HEK293 (cell line): ENCODE data around the gene HOXA6.
A peak's percentile ranks its signal among the peaks of the same experiment; 100 is the strongest.

Experiments
- TRIM28 ChIP-seq: IDR thresholded peaks from 2 replicates; pipeline ENCODE4 v1.6.1; 2011; ENCODE audit warnings: low read length, control low read depth, borderline replicate concordance
- ZFP3 ChIP-seq: fragments of 450-650 bp; formaldehyde crosslinking; IDR thresholded peaks from 2 replicates; pipeline ENCODE4 v1.5.1; 2016; ENCODE audit warnings: low read depth, missing biosample characterization, missing genetic modification characterization
- ZFP37 ChIP-seq: fragments of 450-650 bp; formaldehyde crosslinking; IDR thresholded peaks from 2 replicates; pipeline ENCODE4 v1.5.1; 2016; ENCODE audit warnings: missing biosample characterization, missing genetic modification characterization
- ZNF184 ChIP-seq: fragments of 450-650 bp; IDR thresholded peaks from 2 replicates; pipeline ENCODE4 v1.5.1; 2018; ENCODE audit warnings: missing biosample characterization, mild to moderate bottlenecking, missing genetic modification characterization
- ZNF24 ChIP-seq: fragments of 450-650 bp; formaldehyde crosslinking; IDR thresholded peaks from 2 replicates; pipeline ENCODE4 v1.5.1; 2016; ENCODE audit warnings: missing biosample characterization, missing genetic modification characterization
- ZNF324 ChIP-seq: fragments of 450-650 bp; formaldehyde crosslinking; IDR thresholded peaks from 2 replicates; pipeline ENCODE4 v1.5.1; 2016; ENCODE audit warnings: missing biosample characterization, missing genetic modification characterization
- ZNF335 ChIP-seq: fragments of 450-650 bp; formaldehyde crosslinking; conservative IDR thresholded peaks from 2 replicates; pipeline ENCODE4 v1.5.1; 2016; ENCODE audit warnings: missing biosample characterization, missing genetic modification characterization
- ZNF785 ChIP-seq: fragments of 450-650 bp; formaldehyde crosslinking; IDR thresholded peaks from 2 replicates; pipeline ENCODE4 v1.5.1; 2016; ENCODE audit warnings: missing biosample characterization, missing genetic modification characterization
- TF ChIP-seq, protein P1 (sequence below): fragments of 450-650 bp; formaldehyde crosslinking; IDR thresholded peaks from 2 replicates; pipeline ENCODE4; 2016; ENCODE audit warnings: missing biosample characterization, missing genetic modification characterization
- TF ChIP-seq, protein P2 (sequence below): fragments of 450-650 bp; formaldehyde crosslinking; IDR thresholded peaks from 2 replicates; pipeline ENCODE4 v1.5.1; 2016; ENCODE audit warnings: missing biosample characterization, missing genetic modification characterization, low read depth
- TF ChIP-seq, protein P3 (sequence below): fragments of 450-650 bp; formaldehyde crosslinking; IDR thresholded peaks from 2 replicates; pipeline ENCODE4 v1.5.1; 2016; ENCODE audit warnings: missing biosample characterization, missing genetic modification characterization
- TF ChIP-seq, protein P4 (sequence below): fragments of 450-650 bp; formaldehyde crosslinking; IDR thresholded peaks from 2 replicates; pipeline ENCODE4 v1.5.1; 2016; ENCODE audit warnings: missing biosample characterization, missing genetic modification characterization, low read depth

DNA sequence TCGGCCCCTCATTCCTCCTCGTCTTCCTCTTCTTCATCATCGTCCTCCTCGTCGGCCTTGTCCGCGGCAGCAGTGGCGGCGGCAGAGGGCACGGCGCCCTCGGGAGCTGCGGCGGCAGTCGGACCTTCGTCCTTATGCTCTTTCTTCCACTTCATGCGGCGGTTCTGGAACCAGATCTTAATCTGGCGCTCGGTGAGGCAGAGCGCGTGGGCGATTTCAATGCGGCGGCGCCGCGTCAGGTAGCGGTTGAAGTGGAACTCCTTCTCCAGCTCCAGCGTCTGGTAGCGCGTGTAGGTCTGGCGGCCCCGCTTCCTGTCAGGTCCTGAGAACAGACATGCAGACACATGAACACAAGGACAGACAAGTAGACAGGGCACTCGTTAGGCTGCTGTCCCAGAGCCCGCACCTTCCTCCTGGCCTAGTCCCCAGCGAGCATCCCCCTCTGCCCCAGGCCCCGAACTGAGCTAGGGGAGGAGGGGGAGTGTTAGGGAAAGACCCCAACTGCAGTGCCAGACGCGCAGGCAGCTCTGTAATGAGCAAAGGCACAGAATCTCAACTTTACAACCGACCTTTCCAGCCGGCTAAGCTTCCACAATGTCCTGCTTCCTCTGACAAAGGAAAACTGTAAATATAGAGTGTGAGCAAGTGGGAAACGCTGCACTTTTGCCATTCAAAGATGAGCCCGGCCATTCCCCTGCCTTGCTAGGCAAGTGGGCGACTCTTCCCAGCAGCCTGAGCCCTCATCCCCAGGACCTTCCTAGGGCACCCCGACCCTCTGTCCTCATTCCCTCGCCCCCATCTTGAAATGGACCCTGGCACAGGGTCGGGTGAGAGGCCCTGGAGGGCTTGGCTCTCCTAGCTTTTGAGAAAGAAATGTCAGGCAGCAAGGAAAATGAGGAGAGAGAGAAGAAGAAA lies 7.6 kb upstream of the HOXA6 start:
- TF ChIP-seq, protein P1, sequence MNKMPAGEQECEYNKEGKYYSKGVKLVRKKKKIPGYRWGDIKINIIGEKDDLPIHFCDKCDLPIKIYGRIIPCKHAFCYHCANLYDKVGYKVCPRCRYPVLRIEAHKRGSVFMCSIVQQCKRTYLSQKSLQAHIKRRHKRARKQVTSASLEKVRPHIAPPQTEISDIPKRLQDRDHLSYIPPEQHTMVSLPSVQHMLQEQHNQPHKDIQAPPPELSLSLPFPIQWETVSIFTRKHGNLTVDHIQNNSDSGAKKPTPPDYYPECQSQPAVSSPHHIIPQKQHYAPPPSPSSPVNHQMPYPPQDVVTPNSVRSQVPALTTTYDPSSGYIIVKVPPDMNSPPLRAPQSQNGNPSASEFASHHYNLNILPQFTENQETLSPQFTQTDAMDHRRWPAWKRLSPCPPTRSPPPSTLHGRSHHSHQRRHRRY (tag by site-specific recombination) = no peak
- TF ChIP-seq, protein P2, sequence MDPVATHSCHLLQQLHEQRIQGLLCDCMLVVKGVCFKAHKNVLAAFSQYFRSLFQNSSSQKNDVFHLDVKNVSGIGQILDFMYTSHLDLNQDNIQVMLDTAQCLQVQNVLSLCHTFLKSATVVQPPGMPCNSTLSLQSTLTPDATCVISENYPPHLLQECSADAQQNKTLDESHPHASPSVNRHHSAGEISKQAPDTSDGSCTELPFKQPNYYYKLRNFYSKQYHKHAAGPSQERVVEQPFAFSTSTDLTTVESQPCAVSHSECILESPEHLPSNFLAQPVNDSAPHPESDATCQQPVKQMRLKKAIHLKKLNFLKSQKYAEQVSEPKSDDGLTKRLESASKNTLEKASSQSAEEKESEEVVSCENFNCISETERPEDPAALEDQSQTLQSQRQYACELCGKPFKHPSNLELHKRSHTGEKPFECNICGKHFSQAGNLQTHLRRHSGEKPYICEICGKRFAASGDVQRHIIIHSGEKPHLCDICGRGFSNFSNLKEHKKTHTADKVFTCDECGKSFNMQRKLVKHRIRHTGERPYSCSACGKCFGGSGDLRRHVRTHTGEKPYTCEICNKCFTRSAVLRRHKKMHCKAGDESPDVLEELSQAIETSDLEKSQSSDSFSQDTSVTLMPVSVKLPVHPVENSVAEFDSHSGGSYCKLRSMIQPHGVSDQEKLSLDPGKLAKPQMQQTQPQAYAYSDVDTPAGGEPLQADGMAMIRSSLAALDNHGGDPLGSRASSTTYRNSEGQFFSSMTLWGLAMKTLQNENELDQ (tag by site-specific recombination) = no peak
- TF ChIP-seq ZFP37 (tag by site-specific recombination) = no peak
- TF ChIP-seq, protein P3, sequence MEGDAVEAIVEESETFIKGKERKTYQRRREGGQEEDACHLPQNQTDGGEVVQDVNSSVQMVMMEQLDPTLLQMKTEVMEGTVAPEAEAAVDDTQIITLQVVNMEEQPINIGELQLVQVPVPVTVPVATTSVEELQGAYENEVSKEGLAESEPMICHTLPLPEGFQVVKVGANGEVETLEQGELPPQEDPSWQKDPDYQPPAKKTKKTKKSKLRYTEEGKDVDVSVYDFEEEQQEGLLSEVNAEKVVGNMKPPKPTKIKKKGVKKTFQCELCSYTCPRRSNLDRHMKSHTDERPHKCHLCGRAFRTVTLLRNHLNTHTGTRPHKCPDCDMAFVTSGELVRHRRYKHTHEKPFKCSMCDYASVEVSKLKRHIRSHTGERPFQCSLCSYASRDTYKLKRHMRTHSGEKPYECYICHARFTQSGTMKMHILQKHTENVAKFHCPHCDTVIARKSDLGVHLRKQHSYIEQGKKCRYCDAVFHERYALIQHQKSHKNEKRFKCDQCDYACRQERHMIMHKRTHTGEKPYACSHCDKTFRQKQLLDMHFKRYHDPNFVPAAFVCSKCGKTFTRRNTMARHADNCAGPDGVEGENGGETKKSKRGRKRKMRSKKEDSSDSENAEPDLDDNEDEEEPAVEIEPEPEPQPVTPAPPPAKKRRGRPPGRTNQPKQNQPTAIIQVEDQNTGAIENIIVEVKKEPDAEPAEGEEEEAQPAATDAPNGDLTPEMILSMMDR = no peak
- no peak for TF ChIP-seq ZNF24 (tag by site-specific recombination)
- no peak for TF ChIP-seq ZNF184 (tag by site-specific recombination)
- TF ChIP-seq ZNF335 (tag by site-specific recombination) = peak; percentile 80
- no peak for TF ChIP-seq TRIM28
- no peak for TF ChIP-seq ZNF785 (tag by site-specific recombination)
- no peak for TF ChIP-seq ZNF324
- no peak for TF ChIP-seq ZFP3 (tag by site-specific recombination)
- TF ChIP-seq, protein P4, sequence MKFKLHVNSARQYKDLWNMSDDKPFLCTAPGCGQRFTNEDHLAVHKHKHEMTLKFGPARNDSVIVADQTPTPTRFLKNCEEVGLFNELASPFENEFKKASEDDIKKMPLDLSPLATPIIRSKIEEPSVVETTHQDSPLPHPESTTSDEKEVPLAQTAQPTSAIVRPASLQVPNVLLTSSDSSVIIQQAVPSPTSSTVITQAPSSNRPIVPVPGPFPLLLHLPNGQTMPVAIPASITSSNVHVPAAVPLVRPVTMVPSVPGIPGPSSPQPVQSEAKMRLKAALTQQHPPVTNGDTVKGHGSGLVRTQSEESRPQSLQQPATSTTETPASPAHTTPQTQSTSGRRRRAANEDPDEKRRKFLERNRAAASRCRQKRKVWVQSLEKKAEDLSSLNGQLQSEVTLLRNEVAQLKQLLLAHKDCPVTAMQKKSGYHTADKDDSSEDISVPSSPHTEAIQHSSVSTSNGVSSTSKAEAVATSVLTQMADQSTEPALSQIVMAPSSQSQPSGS (tag by site-specific recombination) = no peak
